GM18508 (cell line): ENCODE results near the gene TUBB4B.

Source experiments
- ATAC-seq: cut with Tn5 transposase; IDR thresholded peaks from one replicate; pipeline ENCODE4 v1.9.1; 2021; ENCODE audit warnings: moderate number of reproducible peaks; ENCODE audit not compliant: insufficient read depth, unreplicated experiment

The TUBB4B gene

DNA sequence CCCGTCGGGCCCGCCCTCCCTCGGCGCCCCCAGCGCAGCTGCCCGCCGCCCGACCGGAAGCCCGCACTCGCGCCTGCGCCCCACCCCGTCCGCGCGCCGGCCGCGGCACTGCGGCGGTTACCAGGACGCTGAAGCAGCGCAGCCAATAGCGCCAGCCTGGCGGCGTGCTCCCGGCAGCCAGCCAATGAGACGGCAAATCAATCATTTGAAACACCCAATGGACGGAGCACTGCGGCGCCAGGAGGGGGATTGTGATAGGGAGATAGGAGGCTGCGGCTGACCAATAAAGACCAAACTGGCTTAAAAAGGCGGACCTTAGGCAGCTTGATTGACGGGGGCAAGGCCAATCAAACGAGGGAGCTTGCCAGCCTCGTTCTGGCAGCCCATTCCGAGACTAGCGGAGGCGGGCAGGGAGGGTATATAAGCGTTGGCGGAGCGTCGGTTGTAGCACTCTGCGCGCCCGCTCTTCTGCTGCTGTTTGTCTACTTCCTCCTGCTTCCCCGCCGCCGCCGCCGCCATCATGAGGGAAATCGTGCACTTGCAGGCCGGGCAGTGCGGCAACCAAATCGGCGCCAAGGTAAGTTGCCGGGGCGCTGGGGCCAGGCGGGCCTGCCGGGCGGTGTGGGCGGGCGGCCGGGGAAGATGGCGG, at the start of gene TUBB4B:
TUBB4B (plus strand) TSS at position 447 of the 649 bp plus-strand sequence; CDS start at position 521, 74 bp downstream.
- peak; percentile 71 for ATAC-seq

DNA sequence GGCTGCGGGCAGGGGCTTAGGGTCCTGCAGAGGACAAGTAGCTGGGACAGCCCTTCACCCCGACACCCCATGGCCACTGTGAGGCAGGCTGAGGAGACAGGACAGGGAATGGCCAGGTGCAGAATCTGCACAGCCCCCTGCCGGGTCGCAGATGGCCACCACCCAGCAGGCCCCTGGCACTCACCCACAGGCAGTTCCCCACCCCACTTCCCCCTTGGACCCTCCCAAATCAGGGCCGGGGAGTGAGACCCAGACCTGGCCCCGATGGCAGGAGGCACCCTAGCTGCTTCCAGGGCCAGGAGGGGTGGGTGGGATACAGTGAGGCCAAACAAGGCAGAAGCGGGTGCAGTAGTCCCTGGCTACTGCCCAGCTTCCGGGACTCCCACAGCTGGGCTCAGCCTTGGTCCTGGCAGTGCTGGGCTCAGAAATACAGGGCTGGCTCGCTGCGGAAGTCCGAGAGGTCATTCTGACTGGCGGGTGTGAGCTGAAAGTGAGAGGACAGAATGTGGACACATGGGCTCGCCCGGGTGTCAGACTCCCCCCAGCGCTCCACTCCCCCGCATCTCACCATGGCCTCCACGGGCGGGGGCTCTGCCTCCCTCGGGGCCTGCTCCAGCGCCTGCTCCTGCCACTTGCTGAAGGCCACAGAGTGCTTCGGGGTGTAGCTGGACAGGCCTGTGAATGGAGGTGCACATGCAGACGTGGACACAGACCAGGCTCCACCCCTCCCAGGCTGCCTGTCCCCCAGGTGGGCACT, 49.2 kb upstream of the TUBB4B start:
- ATAC-seq = no peak

GRCh38 chr9:137192448-137192780, 48.7 kb upstream of the TUBB4B start:
- ATAC-seq = no peak

- no peak for ATAC-seq
These were observed 48.2 kb upstream of the TUBB4B start for GRCh38 chr9:137192859-137193258.

GRCh38 chr9:137193771-137194170, 47.3 kb upstream of the TUBB4B start:
- ATAC-seq = no peak

GRCh38 chr9:137194388-137194787, 46.7 kb upstream of the TUBB4B start:
- no peak for ATAC-seq

DNA sequence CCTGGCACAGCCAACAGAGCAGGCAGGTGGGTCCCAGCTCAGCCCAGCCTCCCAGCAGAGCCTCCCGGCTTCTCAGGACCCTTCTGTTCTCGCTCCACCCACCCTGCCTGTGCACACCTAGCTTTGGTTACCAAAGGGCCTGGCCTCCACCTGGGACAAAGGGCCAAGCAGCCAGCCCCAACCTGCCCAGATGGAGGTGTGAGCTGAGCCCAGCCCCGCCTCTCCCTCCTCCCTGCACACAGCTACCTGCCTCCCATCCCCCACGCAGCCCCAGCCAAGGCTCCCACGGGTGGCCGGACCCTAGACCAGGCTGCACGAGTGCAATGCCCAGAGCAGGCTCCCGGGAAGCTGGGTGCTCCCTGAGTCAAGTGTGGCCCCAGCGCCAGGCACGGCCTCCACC, 46.2 kb upstream of the TUBB4B start:
- no peak for ATAC-seq

GRCh38 chr9:137195525-137196220, 45.4 kb upstream of the TUBB4B start:
- no peak for ATAC-seq

- ATAC-seq = no peak
These were observed 42.8 kb upstream of the TUBB4B start for GRCh38 chr9:137198051-137198901.

DNA sequence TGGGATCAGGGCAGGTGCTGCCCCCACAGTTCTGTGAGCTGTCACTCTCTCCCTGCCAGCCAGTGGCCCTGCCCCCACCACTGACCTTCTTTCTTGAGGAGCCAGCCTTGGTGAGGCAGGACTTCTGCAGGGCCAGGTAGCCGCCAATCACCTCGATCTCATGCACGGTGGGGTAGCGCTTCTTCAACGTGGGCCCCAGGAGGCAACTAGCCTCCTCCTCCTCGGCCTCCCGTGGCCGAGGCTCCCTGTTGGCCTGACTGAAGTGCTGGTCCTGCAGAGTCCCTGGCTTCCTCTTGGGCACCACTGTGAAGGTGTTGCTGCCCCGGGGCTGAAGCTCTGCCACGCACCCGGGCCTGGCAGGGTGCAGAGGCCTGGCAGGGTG, 42.2 kb upstream of the TUBB4B start:
- no peak for ATAC-seq

- ATAC-seq = no peak
These were observed 41.5 kb upstream of the TUBB4B start for GRCh38 chr9:137199411-137200121.

GRCh38 chr9:137200311-137201204, 40.5 kb upstream of the TUBB4B start, which contains the start of gene TPRN:
TPRN (minus strand) TSS chr9:137200741; CDS start chr9:137200711, 30 bp downstream.
- peak; percentile 69 for ATAC-seq

DNA sequence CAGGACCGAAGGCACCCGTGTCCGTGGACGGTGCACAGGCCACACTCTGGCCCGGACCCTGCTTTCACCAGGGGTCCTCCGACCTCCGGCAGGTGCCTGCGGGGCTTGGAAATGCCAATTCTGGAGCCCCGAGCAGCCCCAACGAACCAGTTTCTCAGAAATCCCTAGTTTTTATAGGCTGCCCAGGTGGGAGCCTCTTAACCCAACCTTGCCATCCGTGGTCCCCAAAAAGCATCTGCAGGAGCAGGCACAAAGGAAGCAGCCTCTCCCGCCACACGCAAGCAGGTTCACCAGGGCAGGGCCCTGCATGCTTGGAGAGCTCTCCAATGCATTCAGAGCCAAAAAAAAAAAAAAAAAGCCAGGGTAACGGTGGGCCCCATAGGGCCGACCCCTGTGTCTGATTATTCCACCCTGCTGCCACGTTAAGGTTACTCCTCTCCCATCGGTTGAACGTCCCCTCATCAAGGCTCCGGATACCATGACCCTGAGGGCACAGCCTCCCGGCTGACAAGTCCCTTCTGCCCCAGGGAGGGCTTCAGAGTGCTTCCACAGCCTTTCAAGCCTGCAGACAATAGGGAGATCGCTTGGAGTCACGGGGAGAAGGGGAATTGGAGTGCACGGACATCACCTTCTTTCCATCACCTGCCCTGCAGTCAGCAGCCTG, 39.8 kb upstream of the TUBB4B start:
- ATAC-seq = no peak

DNA sequence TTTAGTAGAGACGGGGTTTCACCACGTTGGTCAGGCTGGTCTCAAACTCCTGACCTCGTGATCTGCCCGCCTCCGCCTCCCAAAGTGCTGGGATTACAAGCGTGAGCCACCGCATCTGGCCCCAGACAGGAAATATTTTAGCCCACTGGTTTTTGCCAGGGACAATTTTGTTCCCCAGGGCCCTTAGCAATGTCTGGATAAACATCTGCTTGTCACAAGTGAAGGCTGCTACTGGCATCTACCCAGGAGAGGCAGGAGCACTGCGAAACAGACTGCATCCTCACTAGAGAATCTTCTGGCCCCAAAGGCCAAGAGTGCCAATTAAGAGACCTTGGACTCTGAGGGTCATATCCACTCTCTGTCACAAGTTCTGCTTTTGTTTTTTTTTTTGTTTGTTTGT, 38.1 kb upstream of the TUBB4B start:
- ATAC-seq = no peak

DNA sequence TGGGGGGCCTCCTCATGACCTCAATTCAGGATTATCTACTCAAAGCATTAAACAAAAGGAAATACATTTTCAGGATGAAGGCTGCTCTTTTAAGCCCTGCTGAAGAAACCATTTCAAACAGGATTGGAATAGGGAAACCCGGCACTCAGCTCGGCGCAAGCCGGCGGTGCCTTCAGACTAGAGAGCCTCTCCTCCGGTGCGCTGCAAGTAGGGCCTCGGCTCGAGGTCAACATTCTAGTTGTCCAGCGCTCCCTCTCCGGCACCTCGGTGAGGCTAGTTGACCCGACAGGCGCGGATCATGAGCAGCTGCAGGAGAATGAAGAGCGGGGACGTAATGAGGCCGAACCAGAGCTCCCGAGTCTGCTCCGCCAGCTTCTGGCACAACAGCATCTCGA, 36.4 kb upstream of the TUBB4B start:
- ATAC-seq = no peak

- ATAC-seq = no peak
These were observed 35.7 kb upstream of the TUBB4B start, which contains the start of the genes NDOR1 and TMEM203 for GRCh38 chr9:137205126-137206069. NDOR1 (plus strand) TSS chr9:137205700; CDS start chr9:137205778, 78 bp downstream. TMEM203 (minus strand) TSS chr9:137205648; CDS start chr9:137205414, 234 bp downstream.

DNA sequence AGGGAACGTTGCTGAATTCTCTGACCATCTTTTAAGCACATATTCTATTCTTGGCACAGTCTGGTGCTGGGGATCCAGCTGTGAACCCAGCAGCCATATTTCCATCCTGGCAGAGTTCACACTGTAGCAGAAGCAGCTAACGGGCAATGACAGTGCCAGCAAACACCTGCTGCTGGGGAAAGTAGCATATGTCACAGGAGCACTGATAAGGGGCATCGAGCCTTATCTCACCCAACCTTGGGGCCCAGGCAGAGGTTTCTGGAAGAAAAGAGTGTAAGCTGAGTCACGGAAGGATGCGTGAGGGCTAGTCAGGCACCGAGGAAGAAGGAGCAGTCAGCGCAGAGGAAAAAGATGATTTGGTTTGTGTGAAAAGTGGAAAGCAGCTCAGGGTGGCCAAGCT, 34.5 kb upstream of the TUBB4B start:
- no peak for ATAC-seq
